NCI-H2029 (cell line): ENCODE measurements around the gene KCNJ6.
"Not testable (repeated sequence)": the region's sequence is repeated elsewhere in the genome, so short reads cannot be mapped to it uniquely, and the experiment has no call there.

Source experiments
- DNase-seq: peaks from one replicate; lab custom pipeline; 2025; lab: John Stamatoyannopoulos, UW

The KCNJ6 gene

DNA sequence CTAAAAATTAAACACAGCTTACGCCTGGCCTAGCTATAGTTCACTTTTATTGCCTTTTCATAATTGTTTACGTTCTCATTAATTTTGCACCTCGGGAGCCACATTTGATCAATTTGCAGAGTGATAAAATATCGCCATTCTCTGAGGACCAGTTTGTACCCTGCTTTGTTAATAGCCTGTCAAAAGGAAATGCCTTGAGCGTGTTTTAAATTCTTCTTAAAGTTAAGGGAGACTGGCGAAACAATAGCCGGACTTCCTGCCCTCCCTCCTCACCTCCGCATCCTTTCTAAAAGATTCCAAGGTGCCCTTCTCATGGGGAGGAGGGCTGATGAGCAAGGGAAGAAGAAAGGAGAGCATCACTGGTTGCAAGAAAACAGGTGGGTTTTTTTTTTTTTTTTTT lies 271.6 kb downstream of the KCNJ6 start:
- DNase-seq, result no peak

DNA sequence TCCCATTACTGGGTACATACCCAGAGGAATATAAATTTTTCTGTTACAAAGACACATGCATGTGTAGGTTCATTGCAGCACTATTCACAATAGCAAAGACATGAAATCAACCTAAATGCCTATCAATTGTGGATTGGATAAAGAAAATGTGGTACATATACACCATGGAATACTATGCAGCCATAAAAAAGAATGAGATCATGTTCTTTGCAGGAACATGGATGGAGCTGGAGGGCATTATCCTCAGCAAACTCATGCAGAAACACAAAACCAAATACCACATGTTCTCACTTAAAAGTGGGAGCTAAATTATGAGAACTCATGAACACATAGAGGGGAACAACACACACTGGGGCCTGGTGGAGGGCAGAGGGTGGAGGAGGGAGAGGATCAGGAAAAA lies 272.4 kb downstream of the KCNJ6 start:
- DNase-seq, result not testable (repeated sequence)

DNA sequence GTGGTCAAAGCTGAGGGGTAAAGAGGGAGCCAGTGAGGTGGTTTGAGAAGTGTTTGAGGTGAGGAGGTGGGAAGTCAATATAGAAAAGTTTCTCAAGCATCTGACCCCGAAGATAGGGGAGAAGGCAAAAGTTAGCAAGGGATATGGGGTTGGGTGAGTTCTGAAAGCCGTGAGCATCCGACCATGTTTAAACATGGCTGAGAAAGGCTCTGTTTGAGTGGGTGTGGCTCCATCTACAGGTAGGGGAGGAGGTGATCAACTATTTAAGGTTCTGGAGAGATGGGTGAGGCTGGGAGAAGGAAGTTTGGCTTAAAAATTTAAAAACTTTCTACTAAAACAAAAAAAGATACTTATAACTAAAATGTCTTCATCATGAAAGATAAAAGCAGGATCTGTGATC lies 273.8 kb downstream of the KCNJ6 start:
- peak; percentile 8 for DNase-seq

GRCh38 chr21:37639756-37640155 lies 276.5 kb downstream of the KCNJ6 start:
- DNase-seq, result no peak

DNA sequence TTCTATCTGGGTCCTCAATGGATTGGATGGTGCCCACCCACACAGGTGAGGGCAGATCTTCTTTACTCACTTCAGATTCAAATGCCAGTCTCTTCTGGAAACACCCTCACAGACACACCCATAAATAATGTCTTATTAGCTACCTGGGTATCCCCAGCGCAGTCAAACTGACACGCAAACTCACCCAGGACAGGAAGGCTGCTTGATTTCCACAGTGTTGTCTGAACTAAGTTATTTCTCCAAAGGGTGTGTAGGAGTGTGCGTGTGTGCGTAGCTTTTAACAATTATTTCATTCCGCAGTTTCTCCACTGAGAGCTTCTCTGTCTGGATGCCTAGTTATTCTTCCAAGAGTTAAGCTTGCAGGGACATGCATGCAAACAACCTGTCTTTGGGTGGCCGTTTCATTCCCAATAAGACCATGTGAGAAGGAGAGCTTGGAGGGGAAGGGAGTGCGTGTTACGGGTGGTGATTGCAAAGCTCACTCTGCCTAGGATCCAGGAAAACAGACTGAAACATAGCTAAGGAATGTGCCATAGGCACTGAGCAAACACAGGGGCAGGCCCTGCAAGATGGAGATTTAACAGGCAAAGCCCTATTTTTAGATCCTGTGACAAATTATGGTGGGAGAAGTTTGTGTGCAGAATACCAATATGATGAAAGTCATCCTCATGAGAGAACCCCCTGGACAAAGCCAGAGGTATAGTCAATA lies 280.0 kb downstream of the KCNJ6 start:
- no peak for DNase-seq

DNA sequence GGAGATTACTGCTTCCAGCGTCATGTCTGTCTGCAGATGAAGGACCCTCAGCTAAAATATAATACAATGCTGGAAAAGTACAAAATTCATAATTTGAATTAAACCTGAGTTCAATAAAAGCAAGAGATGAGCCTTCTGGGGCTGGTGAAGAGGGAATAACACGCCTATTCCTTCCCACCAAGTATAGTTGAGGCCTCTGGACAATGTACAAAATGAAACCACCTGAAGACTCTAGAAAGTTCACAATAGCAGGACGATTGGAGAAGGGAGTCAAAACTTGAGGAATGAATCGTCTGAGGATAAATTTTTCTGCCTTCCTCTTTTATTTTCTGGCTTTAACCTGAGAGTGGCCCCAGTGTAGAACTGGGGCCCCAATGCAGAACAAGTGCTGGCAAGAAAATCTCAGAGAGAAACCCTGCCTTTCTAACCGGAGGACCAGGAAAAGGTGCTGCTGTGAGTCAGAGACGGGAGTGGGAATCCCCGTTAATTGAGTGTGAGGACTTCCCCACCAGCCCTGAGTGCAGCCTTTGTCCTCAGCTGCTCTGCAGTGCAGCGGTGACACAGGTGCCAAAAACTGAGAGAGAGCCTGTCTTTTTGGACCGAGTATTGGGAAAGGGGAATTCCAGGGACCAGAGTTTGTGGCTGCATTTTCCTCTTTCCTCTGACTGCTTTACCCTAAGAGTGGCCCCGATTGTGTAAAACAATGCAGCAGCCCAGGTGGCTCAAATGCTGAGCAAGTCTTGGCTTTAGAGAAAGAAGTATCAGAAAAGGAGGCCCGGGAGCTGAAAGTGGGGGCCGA lies 284.7 kb downstream of the KCNJ6 start:
- DNase-seq, result no peak

DNA sequence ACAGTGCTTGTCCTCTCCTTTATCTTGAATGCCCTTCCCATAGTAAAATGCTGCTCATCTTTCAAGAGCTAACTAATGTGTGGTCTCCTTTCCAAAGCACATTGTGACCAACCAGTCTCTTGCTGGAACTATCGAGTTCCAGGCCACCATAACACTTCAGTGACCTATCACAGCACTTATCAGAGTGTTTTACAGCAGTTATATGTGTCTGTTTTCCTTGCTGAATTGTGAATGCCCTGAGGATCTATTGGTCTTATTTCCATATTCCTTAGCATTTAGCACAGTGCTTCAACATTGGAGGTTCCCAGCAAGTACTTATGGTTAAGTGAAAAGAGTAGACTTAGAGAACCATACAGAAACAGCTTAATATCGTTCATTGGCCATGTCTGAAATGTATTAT lies 285.4 kb downstream of the KCNJ6 start:
- no peak for DNase-seq

GRCh38 chr21:37628362-37628761 lies 287.9 kb downstream of the KCNJ6 start:
- DNase-seq, result no peak

GRCh38 chr21:37627561-37627960 lies 288.7 kb downstream of the KCNJ6 start:
- no peak for DNase-seq

- DNase-seq, result peak; percentile 31
Observed at GRCh38 chr21:37627074-37627473, 289.2 kb downstream of the KCNJ6 start.

DNA sequence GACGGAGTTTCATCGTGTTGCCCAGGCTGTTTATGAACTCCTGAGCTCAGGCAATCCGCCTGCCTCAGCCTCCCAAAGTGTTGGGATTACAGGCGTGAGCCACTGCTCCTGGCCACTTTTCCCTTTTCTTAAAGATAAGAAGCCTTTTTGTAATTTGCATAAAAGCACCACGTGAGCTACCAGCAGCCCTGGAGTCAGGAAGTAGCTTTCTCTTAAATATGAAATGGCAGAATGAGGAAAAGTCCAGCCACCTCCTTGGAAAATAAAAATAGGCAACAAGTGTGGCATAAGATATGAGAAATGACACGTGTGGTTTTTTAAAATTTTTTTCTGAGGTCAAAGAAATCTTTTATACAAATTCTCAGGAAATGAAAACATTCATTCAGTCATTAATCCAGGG lies 289.9 kb downstream of the KCNJ6 start:
- no peak for DNase-seq

- DNase-seq, result no peak
Observed at GRCh38 chr21:37623689-37624088, 292.6 kb downstream of the KCNJ6 start.

- DNase-seq, result no peak
Observed at GRCh38 chr21:37623183-37623582, 293.1 kb downstream of the KCNJ6 start.

DNA sequence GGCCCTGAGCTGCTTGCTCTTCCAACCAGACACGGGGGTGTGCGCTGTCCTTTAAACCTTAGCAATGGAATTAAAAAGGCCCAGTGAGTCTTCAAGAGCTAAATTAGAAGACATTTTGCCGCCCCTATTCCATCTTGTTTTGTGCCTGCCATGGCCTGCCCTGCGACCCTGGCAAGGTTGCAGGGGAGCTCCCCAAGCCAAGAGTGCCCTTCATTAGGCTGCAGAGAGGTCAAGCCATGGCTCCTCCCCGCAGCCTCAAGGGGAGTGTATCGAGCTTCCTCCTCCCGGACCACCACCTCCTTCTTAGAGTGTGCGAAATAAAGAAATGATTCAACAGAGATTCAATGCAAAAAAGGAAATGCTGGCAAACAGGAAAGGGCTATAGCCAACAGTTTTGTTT lies 293.5 kb downstream of the KCNJ6 start:
- no peak for DNase-seq

DNA sequence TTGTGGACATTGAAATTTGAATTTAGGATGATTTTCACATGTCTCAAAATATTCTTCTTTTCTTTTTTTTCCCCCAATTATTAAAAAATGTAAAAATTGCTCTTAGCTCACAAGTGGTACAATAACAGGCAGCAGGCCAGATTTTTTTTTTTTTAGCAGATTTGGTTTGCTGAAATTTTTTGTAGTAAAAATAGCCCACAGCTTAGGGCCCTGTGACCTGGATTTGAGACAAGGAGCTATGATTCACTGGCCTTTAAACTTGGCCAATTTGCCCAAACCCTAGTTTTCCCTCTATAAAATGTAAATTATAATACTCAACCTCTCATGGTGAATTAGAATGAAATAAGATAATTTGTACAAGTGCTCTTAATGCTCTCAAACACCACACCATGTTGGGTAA lies 295.9 kb downstream of the KCNJ6 start:
- no peak for DNase-seq

DNA sequence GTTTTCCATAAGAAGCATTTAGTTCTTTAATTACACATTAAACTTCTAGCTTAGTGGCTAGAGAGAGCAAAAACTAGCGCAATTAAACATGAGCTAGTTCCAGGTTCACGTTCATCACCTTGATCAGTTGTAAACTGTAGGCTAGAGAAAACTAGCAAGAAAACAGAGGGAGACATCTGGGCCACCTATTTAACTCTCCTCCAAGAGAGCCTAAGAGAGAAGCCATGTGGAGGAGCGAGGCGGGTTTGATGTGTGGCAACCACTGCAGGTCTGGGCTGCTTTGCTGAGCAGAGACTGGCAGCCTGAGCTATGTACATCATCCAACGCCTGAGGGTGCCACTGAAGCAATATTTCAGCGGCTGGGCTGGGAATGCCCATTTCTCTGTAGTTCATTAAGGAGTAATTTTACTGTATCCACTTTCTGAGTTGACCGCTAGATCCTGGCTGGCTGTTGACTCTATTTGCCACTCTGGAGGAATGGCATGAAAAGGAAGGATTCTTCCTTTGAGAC lies 296.7 kb downstream of the KCNJ6 start:
- DNase-seq, result no peak

DNA sequence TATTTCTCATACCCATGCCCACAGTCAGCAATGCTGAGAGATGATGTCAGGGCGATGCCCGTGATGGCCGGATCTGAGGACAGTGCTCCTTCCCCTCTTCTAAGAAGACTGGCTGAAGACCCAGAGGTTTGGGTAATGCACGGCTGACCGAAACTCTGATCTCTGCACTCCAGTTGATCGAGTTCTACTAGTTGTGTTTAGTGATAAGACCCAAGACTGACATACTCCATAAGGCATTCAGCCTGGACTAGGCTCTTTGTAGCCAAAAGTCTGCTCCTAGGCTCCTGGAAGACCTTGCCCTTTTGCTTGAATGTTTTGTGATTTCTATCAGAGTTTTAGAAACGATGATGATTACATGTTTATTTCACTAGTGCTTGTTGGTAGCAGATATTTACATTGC lies 298.2 kb downstream of the KCNJ6 start:
- no peak for DNase-seq

GRCh38 chr21:37615962-37616361 lies 300.3 kb downstream of the KCNJ6 start:
- DNase-seq, result no peak

DNA sequence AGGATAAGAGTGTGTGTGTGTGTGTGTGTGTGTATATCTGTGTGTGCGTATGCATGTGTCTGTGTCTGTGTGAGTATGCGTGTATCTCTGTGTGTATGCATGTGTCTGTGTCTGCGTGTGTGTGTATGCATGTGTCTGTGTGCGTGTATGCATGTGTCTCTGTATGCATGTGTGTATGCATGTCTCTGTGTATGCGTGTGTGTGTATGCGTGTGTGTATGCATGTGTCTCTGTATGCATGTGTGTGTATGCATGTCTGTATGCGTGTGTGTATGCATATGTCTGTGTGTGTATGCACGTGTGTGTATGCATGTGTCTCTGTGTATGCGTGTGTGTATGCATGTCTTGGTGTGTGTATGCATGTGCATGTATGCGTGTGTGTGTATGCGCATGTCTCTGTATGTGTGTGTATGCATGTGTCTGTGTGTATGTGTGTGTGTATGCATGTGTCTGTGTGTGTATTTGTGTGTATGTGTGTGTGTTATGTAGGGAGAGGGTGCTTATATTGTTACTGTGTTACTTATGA lies 301.8 kb downstream of the KCNJ6 start:
- DNase-seq, result no peak

- DNase-seq, result no peak
Observed at GRCh38 chr21:37607081-37607480, 309.2 kb downstream of the KCNJ6 start.

DNA sequence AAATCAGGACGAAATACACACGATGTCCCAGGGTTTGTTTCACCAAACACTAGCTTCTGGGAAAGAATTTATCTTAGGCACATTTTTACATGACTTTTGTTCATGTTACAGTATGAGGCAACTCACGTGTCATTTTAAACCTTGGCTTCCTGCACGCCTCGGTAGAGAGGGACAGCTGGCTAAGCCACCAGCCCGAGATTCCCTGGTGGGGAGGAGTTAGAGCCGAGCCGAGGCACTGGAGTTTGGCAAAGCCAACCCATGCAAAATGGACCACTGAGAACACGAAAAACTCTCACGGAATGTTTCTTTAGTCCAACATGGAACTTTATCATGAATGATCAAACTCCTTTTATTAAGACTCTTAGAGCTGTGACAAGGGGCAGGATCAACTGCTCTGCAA lies 309.7 kb downstream of the KCNJ6 start:
- DNase-seq, result no peak

DNA sequence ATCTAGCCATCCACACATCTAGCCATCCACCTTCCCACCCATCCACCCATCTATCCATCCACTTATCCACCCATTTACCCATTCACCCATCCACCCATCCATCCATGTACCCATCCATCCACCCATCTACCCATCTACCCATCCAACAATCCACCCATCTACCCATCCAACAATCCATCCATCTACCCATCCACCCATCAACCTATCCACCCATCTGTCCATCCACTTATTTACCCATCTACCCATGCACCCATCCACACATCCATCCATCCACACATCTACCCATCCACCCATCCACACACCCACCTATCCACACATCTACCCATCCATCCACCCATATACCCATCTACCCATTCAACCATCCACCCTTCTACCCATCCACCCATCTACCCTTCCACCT lies 311.3 kb downstream of the KCNJ6 start:
- no peak for DNase-seq

DNA sequence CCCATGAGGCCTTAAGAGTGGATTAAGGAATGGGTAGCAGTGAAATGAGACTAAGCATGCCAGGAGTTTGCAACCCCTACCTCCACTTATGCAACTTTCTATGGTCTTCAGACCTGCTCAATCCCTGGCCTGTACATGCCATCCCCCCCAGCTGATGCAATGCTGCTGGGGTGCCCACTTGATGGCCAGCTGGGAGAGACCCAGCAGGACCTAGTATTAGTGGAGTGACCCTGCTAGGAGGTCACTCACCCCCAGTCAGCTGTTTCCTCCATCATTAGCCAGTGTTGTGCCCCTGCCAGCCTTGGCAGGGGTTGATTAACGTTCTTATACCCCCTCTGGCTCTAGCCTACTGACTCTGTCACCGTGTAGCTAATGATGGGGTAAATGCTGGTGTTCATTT lies 313.1 kb downstream of the KCNJ6 start:
- no peak for DNase-seq
